GM06990 (cell line): ENCODE data around the gene PIH1D2.
"Not testable (repeated sequence)": the region's sequence is repeated elsewhere in the genome, so short reads cannot be mapped to it uniquely, and the experiment has no call there.

Experiments
- DNase-seq: peaks from one replicate; pipeline ENCODE4 v3.0.0-alpha.2; 2011; ENCODE audit not compliant: insufficient read length; ENCODE audit errors: extremely low read depth
- H3K27me3 ChIP-seq: replicated peaks from 2 replicates; pipeline ENCODE4 v1.6.0; 2011; ENCODE audit warnings: low read length; ENCODE audit not compliant: control insufficient read depth, insufficient read depth
- H3K36me3 ChIP-seq: 2 replicates; pipeline ENCODE4 v1.5.1; 2011; ENCODE audit warnings: low read length; ENCODE audit not compliant: control insufficient read depth, insufficient read depth
- H3K4me3 ChIP-seq: replicated peaks from 2 replicates; pipeline ENCODE4 v1.5.1; 2011; ENCODE audit warnings: low read depth, mild to moderate bottlenecking, control low read depth, low read length
- TF ChIP-seq, protein P1 (sequence below): IDR thresholded peaks from 2 replicates; pipeline ENCODE4 v1.5.1; 2011; ENCODE audit warnings: low read length, control low read depth, mild to moderate bottlenecking, inconsistent platforms; ENCODE audit not compliant: insufficient read depth, poor library complexity, severe bottlenecking

PIH1D2 gene

GRCh38 chr11:112097734-112098528, 24.1 kb upstream of the PIH1D2 start:
- Histone ChIP-seq H3K27me3 (no peaks in the 10 kb centered on the region), H3K4me3 (no peak overlapping the region), H3K36me3 (no peaks in the 10 kb centered on the region; the same call in none of the 2 replicates)
- TF ChIP-seq, protein P1, sequence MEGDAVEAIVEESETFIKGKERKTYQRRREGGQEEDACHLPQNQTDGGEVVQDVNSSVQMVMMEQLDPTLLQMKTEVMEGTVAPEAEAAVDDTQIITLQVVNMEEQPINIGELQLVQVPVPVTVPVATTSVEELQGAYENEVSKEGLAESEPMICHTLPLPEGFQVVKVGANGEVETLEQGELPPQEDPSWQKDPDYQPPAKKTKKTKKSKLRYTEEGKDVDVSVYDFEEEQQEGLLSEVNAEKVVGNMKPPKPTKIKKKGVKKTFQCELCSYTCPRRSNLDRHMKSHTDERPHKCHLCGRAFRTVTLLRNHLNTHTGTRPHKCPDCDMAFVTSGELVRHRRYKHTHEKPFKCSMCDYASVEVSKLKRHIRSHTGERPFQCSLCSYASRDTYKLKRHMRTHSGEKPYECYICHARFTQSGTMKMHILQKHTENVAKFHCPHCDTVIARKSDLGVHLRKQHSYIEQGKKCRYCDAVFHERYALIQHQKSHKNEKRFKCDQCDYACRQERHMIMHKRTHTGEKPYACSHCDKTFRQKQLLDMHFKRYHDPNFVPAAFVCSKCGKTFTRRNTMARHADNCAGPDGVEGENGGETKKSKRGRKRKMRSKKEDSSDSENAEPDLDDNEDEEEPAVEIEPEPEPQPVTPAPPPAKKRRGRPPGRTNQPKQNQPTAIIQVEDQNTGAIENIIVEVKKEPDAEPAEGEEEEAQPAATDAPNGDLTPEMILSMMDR = no peak
- no peak for DNase-seq

GRCh38 chr11:112096194-112096593, 22.4 kb upstream of the PIH1D2 start:
- TF ChIP-seq, protein P1 = no peak

DNA sequence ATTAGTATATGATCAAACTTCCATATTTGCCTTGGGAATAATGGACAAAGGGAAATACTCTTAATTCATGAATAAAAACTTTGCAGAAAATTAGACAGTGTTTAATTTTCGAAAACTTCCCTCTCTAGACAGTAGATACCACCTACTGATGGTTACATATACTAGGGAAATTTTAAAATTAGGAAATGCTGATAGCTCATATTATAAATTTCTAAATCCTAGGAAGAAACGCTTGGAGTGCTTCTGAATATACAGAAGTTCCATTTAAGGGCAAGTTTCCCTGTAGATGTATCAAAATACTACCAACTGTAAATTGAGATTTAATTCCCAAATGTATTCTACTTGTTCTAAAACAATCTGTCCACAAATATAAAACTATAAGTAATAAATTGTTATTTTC, 21.5 kb upstream of the PIH1D2 start:
- not testable (repeated sequence) for H3K27me3 ChIP-seq, H3K36me3 ChIP-seq, H3K4me3 ChIP-seq, DNase-seq

More at GRCh38 chr11:112096194-112096593, 22.4 kb upstream of the PIH1D2 start:
- no peaks in the 10 kb centered on the region for H3K27me3 ChIP-seq
- no peak overlapping the region for H3K4me3 ChIP-seq
- peaks cover 3% of the 10 kb centered on the region for H3K36me3 ChIP-seq
- no peak for DNase-seq

GRCh38 chr11:112087212-112087611, 13.4 kb upstream of the PIH1D2 start:
- H3K36me3 ChIP-seq = peaks cover 13% of the 10 kb centered on the region
- H3K27me3 ChIP-seq = no peaks in the 10 kb centered on the region
- no peak for DNase-seq
- TF ChIP-seq, protein P1 = no peak
- peak overlapping the region; percentile 85 for H3K4me3 ChIP-seq

DNA sequence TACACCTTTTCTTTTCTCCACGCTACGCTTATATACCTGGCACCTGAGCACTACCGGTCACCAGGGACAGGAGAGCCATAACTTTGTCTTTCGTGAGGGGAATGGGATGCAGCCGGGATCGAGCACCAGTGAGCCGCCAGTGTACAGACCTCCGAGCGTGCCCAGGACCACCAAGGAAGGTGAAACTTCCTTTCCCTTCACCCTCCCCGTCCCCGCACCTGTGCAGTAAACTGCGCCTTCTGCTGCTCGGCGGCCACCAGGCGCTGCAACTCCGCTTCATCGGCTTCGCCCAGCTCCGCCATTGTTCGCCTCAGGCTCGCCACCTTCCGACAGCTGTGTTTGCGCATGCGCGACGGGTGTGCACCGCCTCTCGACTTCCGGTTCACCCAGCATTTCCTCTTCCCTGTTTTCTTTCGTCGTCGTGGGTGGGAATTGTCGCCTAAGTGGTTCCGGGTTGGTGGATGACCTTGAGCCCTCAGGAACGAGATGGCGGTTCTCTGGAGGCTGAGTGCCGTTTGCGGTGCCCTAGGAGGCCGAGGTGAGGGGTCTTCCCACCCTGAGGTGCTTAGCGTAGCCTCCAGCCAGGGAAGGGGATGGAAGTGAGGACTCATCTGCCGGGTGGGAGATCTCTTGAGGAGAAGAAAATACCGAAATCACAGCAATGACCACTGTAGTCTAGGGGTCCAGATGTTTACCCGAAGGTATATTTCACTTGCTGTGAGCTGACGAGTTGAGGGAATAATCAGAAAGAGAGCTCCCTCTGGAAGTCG, 12.8 kb upstream of the PIH1D2 start, which contains the start of the genes SDHD and TIMM8B:
Gene SDHD, plus strand, starts transcription at position 452 of the 770 bp plus-strand sequence. Its CDS starts 35 bp downstream, at position 487.
Gene TIMM8B, minus strand, starts transcription at position 335 of the 770 bp plus-strand sequence. Its CDS starts 33 bp downstream, at position 302.
- H3K36me3 ChIP-seq = peaks cover 13% of the 10 kb centered on the region
- H3K4me3 ChIP-seq = peak within 1 kb of the TSS; percentile 85
- DNase-seq = peak; percentile 94
- TF ChIP-seq, protein P1 = peak; percentile 39
- H3K27me3 ChIP-seq = no peaks in the 10 kb centered on the region

DNA sequence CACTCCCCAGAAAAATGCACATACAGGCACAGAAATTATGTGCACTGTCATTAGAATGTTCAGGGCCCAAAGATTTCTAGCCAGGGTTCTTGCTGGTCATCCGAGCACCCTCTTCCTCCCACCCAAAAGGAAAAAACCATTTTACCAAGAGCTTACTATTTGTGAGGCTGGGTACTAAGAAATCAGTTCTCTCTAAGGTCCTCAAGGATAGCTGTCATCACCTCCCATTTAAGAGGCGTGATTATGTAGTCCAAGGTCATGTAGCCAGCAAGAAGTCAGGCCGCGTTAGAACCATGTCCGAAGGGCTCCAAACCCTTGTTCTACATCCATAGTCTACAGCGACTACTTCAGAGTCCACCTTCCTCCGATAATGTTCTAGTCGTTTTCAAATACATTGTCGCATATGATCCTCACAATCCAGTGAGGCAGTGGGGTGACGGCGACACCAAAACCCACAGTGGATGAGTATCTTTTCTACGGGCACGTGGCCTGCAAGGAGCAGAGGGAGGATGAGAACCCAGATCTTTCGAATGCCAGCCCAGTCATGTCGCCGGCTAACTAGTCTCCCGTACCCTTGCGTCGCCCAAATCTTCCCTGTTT, 12.1 kb upstream of the PIH1D2 start:
- Histone ChIP-seq H3K4me3 (peak overlapping the region; percentile 85), H3K36me3 (peaks cover 10% of the 10 kb centered on the region), H3K27me3 (no peaks in the 10 kb centered on the region)
- no peak for DNase-seq
- TF ChIP-seq, protein P1 = no peak
